Ovary (tissue), 3 donors: ENCODE measurements around the gene NAA40.

ENCODE experiments used
- EP300 ChIP-seq: sonication (generic); formaldehyde crosslinking; IDR thresholded peaks from one replicate; pipeline ENCODE4 v1.6.1; 2017; ENCODE audit warnings: antibody characterized with exemption
- TF ChIP-seq, protein P1 (sequence below), 3 donors: fragments of 450-650 bp in 2 of 3; fragments of 200-600 bp in 1 of 3; IDR thresholded peaks; one replicate each; pipeline versions ENCODE4 v1.5.1 to v1.8.0; 2016 to 2022; ENCODE audit warnings: antibody characterized with exemption in 3 of 3, mild to moderate bottlenecking in 1 of 3
- donor health status: DM: no; HTN: no; CAD: no.

DNA sequence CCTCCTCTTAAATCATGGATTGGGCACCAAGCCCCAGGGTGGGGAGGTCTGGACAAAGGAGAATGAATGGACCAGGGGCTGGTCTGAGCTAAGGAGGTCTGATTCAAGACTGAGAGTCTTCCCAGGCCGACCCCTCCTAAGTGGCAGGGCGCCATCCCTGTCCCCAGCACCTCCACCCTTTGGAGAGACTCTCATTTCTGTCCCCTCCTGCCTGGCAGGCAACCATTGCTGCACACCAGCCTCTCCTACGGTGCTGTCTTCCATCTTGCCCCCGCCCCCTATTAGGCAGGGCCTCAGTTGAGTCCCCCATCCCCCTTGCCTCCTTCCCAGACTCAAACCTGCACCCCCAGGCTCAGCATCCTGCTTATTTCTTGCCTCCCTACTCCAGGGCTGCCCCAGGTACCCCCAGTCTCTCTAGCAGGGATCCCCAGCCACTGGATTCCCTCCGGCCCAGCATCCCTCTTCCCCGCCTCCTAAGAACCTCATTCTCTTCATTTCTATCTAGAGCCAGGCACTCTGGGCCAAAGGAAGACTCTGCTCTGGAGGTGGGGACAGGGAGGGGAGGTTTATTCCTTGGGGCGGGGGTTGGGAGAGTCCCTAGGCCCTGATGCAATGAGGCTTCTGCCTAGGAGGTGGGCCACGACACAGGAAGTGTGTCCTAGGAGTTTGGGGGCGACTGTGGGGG is 20.2 kb upstream of the NAA40 start:
- TF ChIP-seq EP300 = no peak
- TF ChIP-seq, protein P1, sequence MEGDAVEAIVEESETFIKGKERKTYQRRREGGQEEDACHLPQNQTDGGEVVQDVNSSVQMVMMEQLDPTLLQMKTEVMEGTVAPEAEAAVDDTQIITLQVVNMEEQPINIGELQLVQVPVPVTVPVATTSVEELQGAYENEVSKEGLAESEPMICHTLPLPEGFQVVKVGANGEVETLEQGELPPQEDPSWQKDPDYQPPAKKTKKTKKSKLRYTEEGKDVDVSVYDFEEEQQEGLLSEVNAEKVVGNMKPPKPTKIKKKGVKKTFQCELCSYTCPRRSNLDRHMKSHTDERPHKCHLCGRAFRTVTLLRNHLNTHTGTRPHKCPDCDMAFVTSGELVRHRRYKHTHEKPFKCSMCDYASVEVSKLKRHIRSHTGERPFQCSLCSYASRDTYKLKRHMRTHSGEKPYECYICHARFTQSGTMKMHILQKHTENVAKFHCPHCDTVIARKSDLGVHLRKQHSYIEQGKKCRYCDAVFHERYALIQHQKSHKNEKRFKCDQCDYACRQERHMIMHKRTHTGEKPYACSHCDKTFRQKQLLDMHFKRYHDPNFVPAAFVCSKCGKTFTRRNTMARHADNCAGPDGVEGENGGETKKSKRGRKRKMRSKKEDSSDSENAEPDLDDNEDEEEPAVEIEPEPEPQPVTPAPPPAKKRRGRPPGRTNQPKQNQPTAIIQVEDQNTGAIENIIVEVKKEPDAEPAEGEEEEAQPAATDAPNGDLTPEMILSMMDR (IDR thresholded peaks at IDR 0.05) = no peak
